ENCODE results near the gene FKBP10. TPM values are rescaled to one million over a fixed set of nuclear protein-coding genes. Genes with fewer than 3 reads are reported as not detected.

The FKBP10 gene
- total and polyA plus RNA-seq, 9 of the 15 experiments (the other 6 are each of a cell fraction or from before 2014, with no cell fraction given), result 0.03 to 3.0 (median 1.4) TPM; not detected in 1

DNA sequence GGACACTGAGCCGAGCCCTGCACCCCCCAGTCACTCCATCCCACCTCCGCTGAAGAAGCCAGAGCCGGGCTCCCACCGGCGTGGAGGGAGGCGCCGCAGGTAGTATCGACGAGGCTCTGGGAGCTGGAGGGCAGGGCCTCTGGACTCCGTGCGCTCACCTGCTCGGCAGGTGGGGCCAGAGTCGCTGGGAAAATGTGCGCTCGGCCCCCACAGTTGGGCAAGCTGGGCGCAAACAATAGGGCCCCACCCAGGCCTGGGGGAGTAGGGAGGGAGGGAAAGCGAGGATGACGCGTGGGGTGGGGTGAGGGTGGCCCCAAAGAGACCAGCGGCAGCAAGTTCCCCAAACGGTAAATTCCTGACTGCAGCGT, 27.0 kb upstream of the FKBP10 start (continued):
- TF ChIP-seq REST (IDR thresholded peaks at IDR 0.05; ENCODE audit: borderline replicate concordance) (no peak), REST (CRISPR knock-in tag; IDR thresholded peaks at IDR 0.05; ENCODE audit: low read depth) (no peak), MTA1 (IDR thresholded peaks at IDR 0.05; ENCODE audit: borderline replicate concordance) (no peak), EGR1 (conservative IDR thresholded peaks at IDR 0.05) (0 out of 2 replicates have a peak, but pooled peaks have one; percentile 25), CBX1 (IDR thresholded peaks at IDR 0.05; ENCODE audit: low read depth) (no peak), SLC30A9 (CRISPR knock-in tag; IDR thresholded peaks at IDR 0.05) (no peak), HCFC1 (IDR thresholded peaks at IDR 0.05; ENCODE audit: low read depth, low read length) (no peak), MBD1 (CRISPR knock-in tag; IDR thresholded peaks at IDR 0.05) (no peak), MEF2A (IDR thresholded peaks at IDR 0.05; ENCODE audit: control insufficient read depth, low read depth, low read length) (no peak)
- TF ChIP-seq, protein P1, sequence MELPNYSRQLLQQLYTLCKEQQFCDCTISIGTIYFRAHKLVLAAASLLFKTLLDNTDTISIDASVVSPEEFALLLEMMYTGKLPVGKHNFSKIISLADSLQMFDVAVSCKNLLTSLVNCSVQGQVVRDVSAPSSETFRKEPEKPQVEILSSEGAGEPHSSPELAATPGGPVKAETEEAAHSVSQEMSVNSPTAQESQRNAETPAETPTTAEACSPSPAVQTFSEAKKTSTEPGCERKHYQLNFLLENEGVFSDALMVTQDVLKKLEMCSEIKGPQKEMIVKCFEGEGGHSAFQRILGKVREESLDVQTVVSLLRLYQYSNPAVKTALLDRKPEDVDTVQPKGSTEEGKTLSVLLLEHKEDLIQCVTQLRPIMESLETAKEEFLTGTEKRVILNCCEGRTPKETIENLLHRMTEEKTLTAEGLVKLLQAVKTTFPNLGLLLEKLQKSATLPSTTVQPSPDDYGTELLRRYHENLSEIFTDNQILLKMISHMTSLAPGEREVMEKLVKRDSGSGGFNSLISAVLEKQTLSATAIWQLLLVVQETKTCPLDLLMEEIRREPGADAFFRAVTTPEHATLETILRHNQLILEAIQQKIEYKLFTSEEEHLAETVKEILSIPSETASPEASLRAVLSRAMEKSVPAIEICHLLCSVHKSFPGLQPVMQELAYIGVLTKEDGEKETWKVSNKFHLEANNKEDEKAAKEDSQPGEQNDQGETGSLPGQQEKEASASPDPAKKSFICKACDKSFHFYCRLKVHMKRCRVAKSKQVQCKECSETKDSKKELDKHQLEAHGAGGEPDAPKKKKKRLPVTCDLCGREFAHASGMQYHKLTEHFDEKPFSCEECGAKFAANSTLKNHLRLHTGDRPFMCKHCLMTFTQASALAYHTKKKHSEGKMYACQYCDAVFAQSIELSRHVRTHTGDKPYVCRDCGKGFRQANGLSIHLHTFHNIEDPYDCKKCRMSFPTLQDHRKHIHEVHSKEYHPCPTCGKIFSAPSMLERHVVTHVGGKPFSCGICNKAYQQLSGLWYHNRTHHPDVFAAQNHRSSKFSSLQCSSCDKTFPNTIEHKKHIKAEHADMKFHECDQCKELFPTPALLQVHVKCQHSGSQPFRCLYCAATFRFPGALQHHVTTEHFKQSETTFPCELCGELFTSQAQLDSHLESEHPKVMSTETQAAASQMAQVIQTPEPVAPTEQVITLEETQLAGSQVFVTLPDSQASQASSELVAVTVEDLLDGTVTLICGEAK (IDR thresholded peaks at IDR 0.05), result no peak
- TF ChIP-seq, protein P1 (CRISPR knock-in tag; IDR thresholded peaks at IDR 0.05), result no peak

All from K562 (cell line).